Hematopoietic multipotent progenitor cell treated with erythropoietin and hydrocortisone succinate and interleukin-3 and kit ligand, for 15 days (in vitro differentiated cells): ENCODE data around the gene TGM1.
A peak's percentile ranks its signal among the peaks of the same experiment; 100 is the strongest.
"Not testable (repeated sequence)": the region's sequence is repeated elsewhere in the genome, so short reads cannot be mapped to it uniquely, and the experiment has no call there.

Experiments
- DNase-seq: peaks from one replicate; pipeline ENCODE4 v3.0.0-alpha.2; 2015; ENCODE audit warnings: low spot score

TGM1 gene

GRCh38 chr14:24233538-24233866 lies 29.5 kb downstream of the TGM1 start:
- DNase-seq, result no peak

- DNase-seq, result no peak
Observed at GRCh38 chr14:24232645-24233537, 30.1 kb downstream of the TGM1 start, which contains the start of gene GMPR2. TSS of gene GMPR2 (plus strand) at chr14:24232929. CDS start at chr14:24233254, 325 bp downstream.

- peak; percentile 90 for DNase-seq
Observed at GRCh38 chr14:24232121-24232644, 30.8 kb downstream of the TGM1 start, which contains the start of gene NEDD8. TSS of gene NEDD8 (minus strand) at chr14:24232367. CDS start at chr14:24232267, 100 bp downstream.

- peak; percentile 23 for DNase-seq
Observed at GRCh38 chr14:24231263-24232120, 31.5 kb downstream of the TGM1 start.

GRCh38 chr14:24228902-24229301 lies 34.1 kb downstream of the TGM1 start:
- no peak for DNase-seq

- no peak for DNase-seq
Observed at GRCh38 chr14:24226473-24226872, 36.5 kb downstream of the TGM1 start.

- no peak for DNase-seq
Observed at GRCh38 chr14:24224618-24225071, 38.3 kb downstream of the TGM1 start.

- DNase-seq, result not testable (repeated sequence)
Observed at GRCh38 chr14:24222987-24223386, 40.0 kb downstream of the TGM1 start.

GRCh38 chr14:24219521-24219920 lies 43.5 kb downstream of the TGM1 start:
- DNase-seq, result no peak

GRCh38 chr14:24219080-24219479 lies 43.9 kb downstream of the TGM1 start:
- no peak for DNase-seq

GRCh38 chr14:24216876-24217275 lies 46.1 kb downstream of the TGM1 start:
- not testable (repeated sequence) for DNase-seq

- no peak for DNase-seq
Observed at GRCh38 chr14:24216345-24216699, 46.7 kb downstream of the TGM1 start.

- peak; percentile 90 for DNase-seq
Observed at GRCh38 chr14:24215495-24216344, 47.3 kb downstream of the TGM1 start, which contains the start of gene MDP1. TSS of gene MDP1 (minus strand) at chr14:24216066. CDS start at chr14:24215955, 111 bp downstream.

GRCh38 chr14:24213866-24214662 lies 48.9 kb downstream of the TGM1 start:
- no peak for DNase-seq

GRCh38 chr14:24212924-24213865 lies 49.8 kb downstream of the TGM1 start, which contains the start of gene CHMP4A:
TSS of gene CHMP4A (minus strand) at chr14:24213488. CDS start at chr14:24213439, 49 bp downstream.
- DNase-seq, result peak; percentile 88

- no peak for DNase-seq
Observed at GRCh38 chr14:24211311-24211710, 51.7 kb downstream of the TGM1 start.

GRCh38 chr14:24207625-24208024 lies 55.4 kb downstream of the TGM1 start:
- DNase-seq, result no peak

GRCh38 chr14:24207104-24207551 lies 55.8 kb downstream of the TGM1 start:
- DNase-seq, result no peak
